GM10266 (cell line): ENCODE data around the gene PDCD1LG2.

Experiments
- DNase-seq: peaks from one replicate; pipeline ENCODE4 v3.0.0; 2012; ENCODE audit errors: extremely low spot score
- TF ChIP-seq, protein P1 (sequence below): IDR thresholded peaks from 2 replicates; pipeline ENCODE4 v1.5.1; 2012; ENCODE audit warnings: mild to moderate bottlenecking, low read depth; ENCODE audit not compliant: control insufficient read depth, insufficient read depth; ENCODE audit errors: missing control alignments

The PDCD1LG2 gene

GRCh38 chr9:5478206-5478605 is 32.1 kb upstream of the PDCD1LG2 start:
- DNase-seq: no peak
- TF ChIP-seq, protein P1, sequence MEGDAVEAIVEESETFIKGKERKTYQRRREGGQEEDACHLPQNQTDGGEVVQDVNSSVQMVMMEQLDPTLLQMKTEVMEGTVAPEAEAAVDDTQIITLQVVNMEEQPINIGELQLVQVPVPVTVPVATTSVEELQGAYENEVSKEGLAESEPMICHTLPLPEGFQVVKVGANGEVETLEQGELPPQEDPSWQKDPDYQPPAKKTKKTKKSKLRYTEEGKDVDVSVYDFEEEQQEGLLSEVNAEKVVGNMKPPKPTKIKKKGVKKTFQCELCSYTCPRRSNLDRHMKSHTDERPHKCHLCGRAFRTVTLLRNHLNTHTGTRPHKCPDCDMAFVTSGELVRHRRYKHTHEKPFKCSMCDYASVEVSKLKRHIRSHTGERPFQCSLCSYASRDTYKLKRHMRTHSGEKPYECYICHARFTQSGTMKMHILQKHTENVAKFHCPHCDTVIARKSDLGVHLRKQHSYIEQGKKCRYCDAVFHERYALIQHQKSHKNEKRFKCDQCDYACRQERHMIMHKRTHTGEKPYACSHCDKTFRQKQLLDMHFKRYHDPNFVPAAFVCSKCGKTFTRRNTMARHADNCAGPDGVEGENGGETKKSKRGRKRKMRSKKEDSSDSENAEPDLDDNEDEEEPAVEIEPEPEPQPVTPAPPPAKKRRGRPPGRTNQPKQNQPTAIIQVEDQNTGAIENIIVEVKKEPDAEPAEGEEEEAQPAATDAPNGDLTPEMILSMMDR: no peak

DNA sequence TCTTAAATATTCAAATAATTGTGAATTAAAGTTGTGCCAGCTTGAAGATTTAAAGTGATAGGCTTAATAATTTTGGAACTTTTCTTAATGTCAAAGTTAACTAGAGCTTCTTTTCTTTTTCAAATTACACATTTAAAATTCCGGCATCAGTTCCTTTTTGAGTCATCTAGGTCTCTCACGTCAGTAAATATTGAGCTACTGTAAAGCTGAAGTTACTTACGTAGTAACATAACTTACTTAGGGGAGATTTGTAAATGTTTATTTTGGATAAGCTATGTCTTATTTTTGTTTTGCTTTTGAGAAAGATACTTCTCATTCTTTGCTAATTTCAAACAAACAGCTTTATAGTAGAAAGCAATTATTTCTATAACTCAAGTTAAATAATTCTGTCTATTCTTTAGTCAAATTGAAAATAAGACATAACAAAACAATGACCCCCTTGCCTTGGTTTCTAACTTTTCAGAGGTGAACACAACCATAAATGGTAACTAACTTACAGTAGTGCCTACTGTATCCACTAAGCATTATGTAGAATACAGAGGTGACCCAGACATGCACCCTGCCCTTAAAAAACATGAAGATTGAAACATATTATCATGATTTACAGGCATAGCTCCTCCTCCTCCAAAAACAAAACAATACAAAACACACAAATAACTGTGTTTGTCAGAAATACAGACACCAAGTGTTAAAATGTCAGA is 30.2 kb upstream of the PDCD1LG2 start:
- peak; percentile 18 for DNase-seq
- TF ChIP-seq, protein P1: no peak

GRCh38 chr9:5480919-5481318 is 29.4 kb upstream of the PDCD1LG2 start:
- no peak for DNase-seq
- TF ChIP-seq, protein P1: no peak

- TF ChIP-seq, protein P1: no peak
- DNase-seq: no peak
Observed at GRCh38 chr9:5481322-5482040, 28.9 kb upstream of the PDCD1LG2 start.

GRCh38 chr9:5482194-5482593 is 28.1 kb upstream of the PDCD1LG2 start:
- no peak for DNase-seq
- TF ChIP-seq, protein P1: no peak

GRCh38 chr9:5483306-5483705 is 27.0 kb upstream of the PDCD1LG2 start:
- DNase-seq: no peak
- TF ChIP-seq, protein P1: no peak
